GM21515 (cell line): ENCODE measurements around the gene TIAM1.

Experiments
- ATAC-seq: cut with Tn5 transposase; IDR thresholded peaks from one replicate; pipeline ENCODE4 v1.9.1; 2021; ENCODE audit not compliant: unreplicated experiment

Gene TIAM1

DNA sequence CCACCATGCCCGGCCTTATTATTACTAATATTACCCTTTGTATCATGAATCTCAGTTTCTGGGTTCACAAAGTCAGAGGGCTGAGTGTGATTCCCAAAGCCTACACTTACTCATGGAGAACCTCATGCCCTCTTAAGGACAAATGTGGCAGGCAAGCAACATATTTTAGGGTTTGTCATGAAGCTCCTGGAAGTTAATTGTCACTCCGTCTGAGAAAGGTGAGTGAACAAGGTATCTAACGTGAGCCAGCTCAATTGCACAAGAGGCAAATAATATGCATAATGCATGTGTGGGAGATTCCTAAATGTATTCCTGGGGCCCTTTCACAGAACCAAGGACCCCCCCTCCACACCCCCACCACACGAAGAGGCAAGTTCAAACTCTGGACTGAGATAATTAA is 10.1 kb upstream of the TIAM1 start:
- no peak for ATAC-seq

DNA sequence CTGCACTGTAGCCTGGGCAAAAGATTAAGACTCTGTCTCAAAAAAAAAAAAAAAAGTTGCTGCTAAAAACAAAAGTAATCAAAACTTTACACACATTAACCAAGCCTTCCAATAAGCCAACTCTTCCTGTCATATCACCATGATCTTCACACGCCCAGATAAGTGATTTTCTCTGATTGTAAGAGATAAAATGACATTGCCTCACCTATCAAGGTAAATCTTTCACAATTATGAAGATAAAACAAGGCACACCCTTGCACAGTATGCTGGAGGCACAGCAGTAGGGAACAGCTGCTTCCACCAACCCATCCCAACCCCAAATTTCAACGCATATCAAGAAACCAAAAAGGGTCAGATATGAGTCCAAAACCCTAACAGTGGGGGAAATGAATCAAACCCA is 8.8 kb upstream of the TIAM1 start:
- no peak for ATAC-seq

DNA sequence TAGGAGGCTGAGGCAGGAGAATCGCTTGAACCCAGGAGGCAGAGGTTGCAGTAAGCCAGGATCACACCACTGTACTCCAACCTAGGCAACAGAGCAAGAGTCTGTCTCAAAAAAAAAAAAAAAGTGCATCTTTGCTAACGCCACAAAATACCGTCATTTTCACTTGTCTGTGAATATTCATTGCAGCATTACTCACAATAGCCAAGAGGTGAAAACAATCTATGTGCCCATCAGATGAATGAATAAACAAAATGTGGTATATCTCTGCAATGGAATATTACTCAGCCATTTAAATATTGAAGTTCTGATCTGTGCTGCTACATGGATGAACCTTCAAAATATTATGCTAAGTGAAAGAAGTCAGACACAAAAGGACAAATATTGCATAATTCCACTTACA is 7.9 kb upstream of the TIAM1 start:
- ATAC-seq: no peak

DNA sequence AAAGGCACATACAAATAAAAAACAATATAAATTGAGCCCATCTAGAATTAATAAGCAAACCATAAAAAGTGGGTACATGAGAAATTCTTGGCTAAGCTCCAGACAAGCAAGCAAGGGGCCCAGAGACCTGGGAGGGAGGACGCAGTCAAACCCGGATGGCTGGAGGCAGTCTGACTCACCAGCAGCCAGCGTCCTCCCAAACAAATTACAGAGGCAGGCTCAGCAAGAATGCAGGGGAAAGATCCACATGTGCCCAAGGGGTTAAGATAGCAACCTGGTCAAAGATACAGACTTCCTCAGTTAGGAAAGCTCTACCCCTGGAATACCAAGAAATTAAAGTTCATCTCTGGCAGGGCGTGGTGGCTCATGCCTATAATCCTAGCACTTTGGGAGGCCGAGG is 7.4 kb upstream of the TIAM1 start:
- no peak for ATAC-seq

DNA sequence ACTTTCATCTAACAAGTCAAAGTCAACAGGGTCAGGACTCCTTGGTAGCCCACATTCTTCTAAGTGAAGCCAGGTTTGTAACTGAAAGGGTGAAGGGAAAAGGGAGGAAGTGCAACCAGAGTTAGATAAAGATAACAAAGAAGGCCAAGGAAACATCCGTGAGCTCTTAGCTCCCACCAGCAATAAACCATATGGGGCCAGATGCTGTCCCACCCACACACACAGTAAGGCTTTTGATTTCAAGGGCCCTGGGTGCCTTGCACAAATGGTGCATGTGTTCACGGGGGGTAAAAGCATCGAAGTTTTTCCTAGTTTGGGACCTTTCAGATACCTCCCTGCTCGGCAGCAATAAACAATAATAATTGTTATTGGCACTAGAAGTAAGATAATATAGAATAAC is 5.1 kb upstream of the TIAM1 start:
- no peak for ATAC-seq

DNA sequence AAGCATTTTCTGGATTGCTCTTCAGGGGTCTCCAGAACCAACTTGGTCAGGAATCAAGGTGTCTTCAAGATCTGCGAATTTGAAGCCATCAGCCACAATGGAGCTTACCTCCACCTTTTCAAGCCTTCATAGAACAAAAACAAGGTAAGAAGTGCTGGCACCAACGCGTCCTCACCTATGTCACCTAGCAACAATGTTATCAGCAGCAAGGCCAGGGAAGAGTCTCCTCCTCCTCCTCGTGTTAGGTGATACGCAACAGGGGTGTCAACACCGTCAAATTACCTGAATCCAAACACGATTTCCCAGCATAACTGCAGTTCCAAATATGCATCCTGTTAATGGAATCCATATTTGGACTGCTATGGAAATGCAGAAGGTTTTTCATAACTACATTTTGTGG is 4.1 kb upstream of the TIAM1 start:
- no peak for ATAC-seq

DNA sequence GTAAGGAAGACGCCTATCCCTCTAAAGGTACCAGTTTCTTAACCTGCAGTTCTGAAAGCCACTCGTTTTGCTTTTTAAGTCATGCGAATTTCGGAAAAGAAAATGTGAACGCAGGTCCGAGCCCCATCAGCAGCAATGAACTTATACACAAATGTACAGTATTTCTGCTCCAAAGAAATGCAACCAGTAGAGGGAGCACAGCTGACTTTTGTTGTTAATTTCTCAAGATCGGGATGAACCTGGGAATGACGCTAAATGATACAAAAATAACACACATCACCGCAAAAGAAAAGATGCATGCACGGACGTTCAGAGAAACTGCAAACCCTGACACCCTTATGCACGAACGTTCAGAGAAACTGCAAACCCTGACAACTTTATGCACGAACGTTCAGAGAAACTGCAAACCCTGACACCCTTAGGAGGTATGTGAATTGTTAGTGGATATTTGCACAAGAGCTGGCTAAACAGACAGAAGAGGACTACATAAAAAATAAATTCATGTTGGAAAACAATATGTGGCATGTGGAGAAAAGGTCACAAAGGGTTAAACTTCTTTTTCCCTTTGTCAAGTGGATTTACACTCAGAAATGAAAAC is 3.5 kb upstream of the TIAM1 start:
- ATAC-seq: no peak

DNA sequence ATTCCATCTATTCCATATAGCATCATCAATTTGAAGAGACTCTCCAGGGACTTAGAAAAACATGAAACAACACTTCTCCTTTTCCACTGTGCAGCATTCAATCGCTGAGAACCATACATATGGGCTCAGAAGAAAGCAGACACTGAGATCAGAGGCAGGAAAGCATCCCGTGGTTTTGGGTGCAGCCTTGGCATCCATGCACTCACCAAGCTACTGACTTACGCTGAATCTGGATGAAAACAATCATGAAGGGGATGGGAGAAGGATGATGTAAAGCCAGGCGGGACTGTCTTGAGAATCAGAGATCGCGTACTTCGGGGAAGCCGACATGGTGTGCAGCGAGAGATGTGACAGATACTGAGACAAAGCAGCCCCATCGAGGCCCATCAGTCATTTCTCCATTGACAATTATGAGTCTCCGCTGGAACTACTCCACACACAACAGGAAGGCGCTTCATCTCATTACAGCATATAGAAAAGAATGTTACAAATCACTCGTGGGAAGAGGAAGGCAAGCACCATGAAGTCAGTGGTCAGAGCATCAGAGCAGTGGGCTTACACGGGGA is 2.3 kb upstream of the TIAM1 start:
- ATAC-seq: no peak

DNA sequence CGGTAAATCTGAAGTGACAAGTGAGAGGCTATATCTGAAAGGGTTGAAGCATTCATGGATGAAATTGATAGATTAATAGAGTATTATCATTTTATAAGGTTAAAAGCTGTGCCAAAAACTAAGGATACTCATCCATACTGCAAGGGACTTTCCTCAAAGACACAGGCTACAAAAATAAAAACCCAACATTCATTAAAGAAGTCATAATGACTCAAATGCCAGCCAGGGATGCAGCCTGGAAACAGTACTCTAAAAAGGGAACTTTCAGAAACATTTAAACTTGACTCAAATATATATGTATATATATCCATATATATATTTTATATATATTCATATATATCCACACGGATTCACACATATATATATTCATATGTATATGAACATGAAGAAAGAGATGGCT is 1.1 kb upstream of the TIAM1 start:
- ATAC-seq: no peak

DNA sequence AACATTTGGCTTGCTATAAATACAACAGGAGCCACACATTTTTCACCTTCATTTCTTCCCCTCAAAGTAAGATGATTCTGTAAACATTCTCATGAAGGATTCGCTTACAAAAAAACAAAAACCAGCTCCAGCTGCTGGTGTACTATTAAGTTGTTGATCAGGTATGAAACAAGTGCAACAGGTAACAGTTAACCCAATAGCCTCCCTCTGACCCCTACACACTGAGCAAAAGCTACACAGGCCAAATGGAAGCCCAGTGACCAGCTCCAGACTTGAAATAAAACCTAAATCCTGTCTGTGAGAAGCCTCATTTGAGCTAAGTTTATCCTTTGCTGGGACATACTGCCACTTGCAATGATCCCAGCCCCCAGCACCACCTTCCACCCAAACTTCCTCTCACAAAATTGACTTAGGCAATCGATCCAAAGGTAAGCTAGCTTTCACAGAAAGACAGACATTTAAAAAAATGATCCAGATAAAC is 991 bp downstream of the TIAM1 start:
- ATAC-seq: no peak

DNA sequence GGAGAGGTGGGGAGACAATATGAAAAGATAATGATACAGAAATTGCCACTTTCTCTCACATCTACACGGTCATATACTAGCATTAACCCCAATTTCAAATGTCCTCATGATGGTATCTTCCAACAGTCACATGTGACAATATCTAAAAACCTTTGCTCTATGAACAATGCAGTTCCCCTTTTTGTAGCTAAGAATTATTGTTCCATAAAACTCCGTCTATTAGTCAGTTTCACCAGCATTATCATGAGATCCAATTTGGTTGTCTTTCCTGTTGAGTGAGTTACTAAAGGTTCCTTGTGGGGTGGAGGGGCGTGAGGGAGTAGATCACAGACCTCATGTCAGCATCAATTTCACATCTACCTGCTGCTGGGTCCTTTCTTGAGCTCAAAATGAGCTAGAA is 1.7 kb downstream of the TIAM1 start:
- no peak for ATAC-seq

DNA sequence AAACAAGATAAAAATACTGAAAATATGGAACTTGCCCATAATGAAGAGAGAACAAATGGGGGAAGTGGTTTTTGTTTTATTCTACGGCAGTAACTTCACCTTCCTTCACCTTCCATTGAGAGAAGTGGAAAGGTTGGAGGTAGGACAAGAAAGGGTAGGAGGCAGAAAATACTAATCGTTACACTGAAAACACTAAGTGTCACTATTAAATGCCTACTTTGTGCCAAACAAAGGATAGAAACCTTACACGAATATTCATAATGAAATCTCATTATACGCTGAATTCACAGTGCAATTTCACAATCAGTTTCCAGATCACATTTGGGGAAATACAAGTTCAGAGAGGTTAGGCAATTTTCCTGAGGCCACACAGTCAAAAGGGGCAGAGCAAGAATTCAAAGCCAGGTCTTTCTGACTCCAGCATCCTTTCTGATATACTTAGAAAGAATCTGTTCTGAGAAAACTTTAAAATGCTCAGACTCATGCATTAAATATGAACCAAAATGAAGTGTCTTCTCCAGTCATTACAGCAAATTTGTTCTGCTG is 3.0 kb downstream of the TIAM1 start:
- no peak for ATAC-seq

DNA sequence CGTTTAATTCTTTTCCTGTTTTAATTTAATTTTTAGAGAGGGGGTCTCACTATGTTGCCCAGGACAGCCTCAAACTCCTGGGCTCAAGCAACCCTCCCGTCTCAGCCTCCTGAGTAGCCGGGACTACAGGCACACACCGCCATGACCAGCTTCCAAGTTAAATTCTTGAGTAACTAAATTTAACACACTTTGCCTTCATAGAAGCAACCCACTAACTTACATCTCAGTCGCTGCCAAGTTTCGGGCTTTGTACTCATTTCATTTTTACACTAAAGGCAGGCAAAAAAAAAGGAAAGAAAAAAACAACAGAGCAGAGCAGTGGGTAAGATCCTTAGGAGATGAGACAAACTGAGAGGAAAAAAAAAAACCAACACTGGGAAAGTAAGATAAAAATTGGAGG is 3.5 kb downstream of the TIAM1 start:
- ATAC-seq: no peak

DNA sequence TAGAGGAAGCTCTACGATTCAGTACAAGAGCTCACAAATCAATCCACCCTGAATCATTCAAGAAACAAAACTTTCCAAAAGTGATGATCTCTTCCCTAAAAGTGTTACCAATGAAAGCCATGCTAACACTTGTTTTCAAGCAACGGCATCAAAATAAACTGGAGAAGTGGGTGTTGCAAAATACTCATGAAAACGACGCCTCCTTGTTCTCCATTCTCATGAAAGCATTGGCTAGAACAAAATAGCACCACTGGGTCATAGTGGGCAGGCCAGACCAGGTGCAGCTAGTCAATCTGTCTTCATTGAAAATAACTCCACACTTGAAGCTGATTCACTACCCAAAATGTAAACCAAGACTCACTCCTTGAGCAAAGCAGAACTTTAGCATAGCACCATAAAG is 4.3 kb downstream of the TIAM1 start:
- ATAC-seq: no peak

DNA sequence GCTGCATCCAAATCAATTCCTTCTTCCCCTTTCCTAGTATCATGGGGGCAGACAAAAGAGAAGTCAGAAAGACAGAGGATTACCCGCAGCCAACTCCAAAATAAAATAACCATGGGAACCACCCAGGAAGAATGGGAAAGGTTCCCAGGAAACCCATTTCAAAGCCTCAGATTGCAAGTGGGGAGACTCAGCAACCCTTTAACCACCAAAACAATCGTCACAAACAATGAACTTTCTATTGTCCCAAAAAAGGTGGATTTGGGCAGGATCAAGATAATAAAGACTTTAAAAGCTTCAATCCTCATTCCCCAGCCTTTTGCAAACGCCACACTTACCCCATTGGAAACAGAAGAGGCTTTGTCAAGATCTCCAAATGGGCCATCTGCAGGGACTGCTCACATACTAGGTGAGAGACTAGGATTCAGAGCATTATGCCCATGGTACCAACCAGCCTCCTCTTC is 5.1 kb downstream of the TIAM1 start:
- no peak for ATAC-seq

DNA sequence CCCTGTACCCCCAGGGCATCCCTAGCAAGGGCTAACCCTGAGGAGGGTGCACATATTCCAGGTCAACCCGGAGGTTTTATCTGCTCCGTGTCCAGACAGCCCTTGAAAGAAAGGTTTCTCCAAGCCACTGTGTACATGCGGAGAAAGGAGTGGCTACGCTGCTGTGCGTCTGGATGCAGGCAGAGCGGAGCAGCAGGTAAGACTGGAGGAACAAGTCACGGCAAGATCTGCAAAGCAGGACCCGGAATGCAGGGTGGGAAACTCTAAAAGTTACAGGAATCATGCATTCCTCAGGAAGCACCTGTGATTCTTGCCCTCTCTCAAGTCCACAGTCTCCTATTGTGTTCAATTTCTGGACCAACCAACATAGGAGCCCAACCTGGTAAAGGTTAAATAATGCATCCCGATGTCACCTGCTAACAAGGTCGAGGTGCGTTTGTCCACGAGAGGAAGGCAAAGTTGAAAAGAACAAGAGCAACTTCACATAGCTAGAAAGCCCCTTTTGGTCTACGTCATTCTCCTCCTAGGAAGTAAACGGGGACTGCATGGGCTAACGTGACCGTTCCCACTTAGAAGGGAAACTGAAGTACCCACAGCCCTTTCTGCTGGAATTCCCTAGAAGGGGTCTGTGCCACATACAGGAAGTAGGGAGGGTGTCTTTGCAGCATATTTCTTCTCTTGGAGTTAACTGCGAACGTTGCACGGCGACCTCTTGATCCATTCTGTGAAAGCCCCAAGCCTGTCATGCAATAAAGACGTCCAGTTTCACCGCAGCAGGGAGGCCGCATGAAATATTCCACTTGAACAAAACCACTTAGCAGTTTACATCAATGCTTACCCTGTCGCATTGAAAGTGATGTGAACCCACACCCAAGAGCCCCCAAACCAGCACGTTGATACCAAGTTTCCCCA is 5.8 kb downstream of the TIAM1 start:
- no peak for ATAC-seq

DNA sequence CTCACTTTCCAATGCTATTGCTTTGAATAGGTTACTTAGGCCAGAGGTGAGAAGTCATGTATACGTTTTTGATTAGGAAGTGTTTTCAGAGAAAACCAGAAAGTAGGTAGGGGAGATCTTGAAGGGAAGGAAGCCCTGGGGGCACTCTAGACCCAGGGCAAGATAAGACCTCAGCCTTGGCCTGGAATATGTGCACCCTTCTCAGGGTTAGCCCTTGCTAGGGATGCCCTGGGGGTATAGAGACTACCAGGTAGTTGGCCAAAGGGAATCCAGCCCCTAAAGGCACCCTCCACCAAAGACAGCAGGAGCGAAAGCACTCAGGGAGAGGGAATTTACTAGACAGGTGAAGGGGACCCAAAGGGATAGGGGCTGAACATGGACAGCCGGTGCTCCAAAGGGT is 7.0 kb downstream of the TIAM1 start:
- ATAC-seq: no peak

DNA sequence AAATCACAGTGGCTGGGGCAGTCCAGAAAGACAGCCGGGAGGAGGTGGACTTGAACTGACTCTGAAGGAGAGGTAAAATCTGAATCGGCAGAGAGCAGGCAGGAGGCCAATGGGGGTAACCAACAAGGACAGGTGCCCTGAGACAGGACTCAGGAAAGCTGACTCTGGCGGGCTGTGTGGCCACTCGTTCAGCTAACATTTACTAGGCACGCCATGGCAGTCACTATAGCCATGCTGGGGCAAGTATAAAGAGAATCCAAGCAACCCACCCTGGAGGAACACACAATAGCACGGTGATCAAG is 7.4 kb downstream of the TIAM1 start:
- no peak for ATAC-seq

DNA sequence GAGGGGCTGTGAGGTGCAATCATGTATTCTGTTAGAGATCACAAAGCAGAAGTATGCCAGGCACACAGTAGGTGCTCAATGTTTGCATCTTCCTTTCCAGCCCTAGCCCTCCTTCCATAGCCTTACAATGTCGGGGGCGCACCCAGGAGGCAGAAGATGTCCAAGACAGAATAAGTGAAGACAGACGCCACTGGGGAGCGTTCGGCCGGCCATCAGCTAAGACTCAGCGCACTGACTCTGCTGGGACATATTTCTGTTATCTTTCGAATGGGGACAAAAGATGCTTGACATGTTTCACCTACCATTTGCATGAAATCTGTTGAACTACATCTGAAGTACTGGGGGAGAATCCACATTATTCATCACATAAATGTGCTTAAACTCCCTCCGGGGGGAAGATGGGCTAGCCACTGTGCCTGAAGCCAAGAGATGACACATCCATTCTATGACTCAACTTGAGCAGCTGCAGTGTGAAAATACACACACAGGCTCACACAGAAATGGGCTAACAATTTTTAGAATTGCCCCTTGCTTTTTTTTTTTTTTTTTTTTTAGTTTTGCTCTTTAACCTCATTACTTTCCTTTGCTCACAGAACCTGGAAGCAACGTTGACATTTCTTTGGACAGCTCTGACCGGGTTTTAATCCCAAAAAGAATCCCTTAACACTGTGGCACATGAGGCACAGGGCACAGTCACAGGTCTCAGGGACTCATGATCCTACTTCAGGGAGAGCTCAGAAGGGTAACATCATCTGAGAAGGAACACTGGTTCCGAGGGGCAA is 7.9 kb downstream of the TIAM1 start:
- no peak for ATAC-seq

DNA sequence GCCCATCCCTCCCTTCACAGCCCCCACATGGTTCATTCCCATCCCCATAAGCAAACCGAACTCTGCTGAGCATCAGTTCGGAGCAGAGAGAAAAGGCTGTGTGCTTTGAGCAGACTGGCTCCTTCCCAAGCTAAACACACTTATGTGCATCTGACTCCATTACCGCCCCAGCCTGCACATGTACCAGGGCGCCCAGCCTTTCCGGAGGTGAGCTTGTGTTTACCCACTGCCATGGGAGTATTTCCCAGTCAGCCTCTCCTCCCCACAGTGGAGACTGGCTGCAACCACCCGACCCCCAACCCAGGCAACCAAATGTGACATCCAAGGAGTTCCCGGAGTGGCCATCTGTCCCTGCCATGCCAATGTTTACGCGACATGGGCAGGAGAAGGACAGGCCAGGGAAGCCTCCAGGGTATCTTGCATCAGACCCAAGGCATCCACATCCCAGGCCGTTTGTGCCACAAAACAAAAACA is 9.4 kb downstream of the TIAM1 start:
- no peak for ATAC-seq

DNA sequence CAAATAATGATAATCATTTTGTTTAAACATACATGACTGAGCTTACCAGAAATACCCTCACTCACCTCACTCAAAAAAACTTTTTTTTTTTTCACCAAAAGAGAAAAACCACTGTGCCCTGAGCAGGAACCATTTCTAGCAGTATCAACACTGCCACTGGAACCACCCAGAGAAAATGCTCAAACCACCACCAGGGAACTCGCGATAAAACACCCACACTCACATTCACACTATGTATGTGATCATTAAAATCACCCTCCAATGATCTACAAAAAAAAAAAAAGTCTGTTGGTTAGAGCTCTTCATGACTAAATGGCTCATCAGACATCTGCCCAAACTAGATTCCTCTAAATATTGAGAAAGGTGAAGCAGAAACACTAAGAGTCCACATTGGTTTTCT is 11.5 kb downstream of the TIAM1 start:
- ATAC-seq: no peak
